GM12874 (cell line): ENCODE results near the gene SRSF4.

Experiments
- CTCF ChIP-seq: IDR thresholded peaks from 2 replicates; pipeline ENCODE4 v1.5.1; 2011; ENCODE audit warnings: low read depth, mild to moderate bottlenecking, control low read depth, low read length, moderate library complexity; ENCODE audit not compliant: insufficient read depth

The SRSF4 gene

DNA sequence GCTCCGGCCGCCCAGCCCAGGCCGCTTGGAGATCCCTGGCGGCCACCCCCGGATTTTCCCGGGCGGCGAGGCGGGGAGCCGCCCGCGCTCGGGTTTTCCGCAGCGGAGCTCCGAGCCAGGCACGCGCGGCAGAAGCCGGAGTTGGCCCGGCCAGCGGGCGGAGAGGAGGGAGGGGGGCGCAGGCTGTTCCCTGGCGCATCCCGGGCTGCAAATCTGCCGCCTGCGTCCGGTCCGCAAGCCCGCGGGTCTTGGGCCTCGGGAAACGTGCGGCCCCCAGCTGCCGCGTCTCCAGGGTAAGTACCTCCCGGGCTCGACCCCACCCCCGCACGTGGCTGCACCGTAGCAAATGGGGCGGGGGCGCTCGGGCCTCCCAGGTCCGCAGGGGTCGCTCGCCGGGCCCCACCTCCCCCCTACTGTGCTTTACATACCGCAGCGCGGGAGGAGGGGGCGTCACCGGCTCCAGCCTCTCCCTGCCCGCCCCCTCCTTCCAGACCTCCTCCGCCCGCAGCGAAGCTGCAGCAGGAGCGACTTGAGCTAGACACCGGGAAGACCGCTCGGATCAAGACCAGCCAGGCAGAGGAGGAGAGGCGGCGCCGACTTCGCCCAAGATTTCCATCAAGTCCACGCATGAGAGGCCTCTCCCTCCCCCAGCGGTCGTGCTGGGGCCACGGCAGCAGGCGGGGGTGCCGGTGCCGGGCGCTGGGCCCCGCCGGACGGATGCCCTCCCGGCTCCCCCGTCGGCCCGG is 59.6 kb downstream of the SRSF4 start:
- no peak for TF ChIP-seq CTCF

GRCh38 chr1:29121516-29121935 is 60.2 kb downstream of the SRSF4 start:
- no peak for TF ChIP-seq CTCF

- peak; percentile 78 for TF ChIP-seq CTCF
These were observed 60.7 kb downstream of the SRSF4 start for GRCh38 chr1:29120947-29121485.

DNA sequence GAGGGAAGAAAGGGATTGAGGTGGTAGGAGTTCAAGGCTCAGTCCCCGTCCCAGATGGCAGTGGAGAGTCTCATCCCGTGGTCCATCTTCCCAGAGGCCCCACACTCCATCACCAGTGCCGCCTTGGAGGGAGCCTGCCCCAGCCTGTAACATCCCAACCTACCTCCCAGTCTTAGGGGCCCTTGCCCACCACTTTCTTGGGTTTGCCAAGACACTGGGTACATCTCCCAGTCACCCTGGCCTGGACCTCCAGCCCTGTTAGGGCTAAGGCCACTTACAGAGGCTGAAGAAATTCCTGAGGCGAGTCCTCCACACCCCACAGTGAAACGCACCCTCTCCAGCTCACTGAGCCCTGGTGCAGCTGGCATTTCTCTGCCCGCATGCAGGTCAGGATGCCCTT is 61.3 kb downstream of the SRSF4 start:
- no peak for TF ChIP-seq CTCF

GRCh38 chr1:29119121-29119929 is 62.4 kb downstream of the SRSF4 start:
- no peak for TF ChIP-seq CTCF

- TF ChIP-seq CTCF, result no peak
These were observed 64.3 kb downstream of the SRSF4 start for GRCh38 chr1:29117381-29117780.

DNA sequence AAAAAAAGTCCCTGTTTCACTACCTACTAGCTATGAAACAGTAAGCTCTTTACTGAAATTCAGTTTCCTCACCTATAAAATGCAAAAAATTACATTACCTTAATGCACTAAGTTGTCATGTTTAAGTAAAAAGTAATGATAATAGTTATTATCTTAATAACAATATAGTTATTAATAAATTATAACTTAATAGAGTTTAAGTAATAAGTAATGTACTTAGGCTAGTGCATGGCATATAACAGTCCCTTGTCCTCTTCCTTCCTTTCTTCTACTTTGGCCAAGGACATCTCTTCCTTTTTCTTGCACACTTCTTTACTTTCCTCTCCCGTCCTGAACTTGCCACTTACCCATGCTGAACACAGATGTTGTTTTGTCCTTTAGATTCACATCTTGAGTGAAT is 67.0 kb downstream of the SRSF4 start:
- no peak for TF ChIP-seq CTCF
